Mammary epithelial cell (primary cell): ENCODE measurements around the gene KLF15.

ENCODE experiments used
- EZH2 ChIP-seq: IDR thresholded peaks from 2 replicates; pipeline ENCODE4 v1.6.1; 2012; ENCODE audit warnings: low read length, inconsistent platforms, borderline replicate concordance
- TF ChIP-seq, protein P1 (sequence below), 2 donors: IDR thresholded peaks in 1 of 2; conservative IDR thresholded peaks in 1 of 2; 2 replicates each; pipeline ENCODE4 v1.5.1; 2011 to 2012; ENCODE audit warnings: inconsistent platforms in 2 of 2, low read length in 2 of 2, mild to moderate bottlenecking in 2 of 2, control low read depth in 1 of 2, low read depth in 1 of 2; ENCODE audit not compliant: insufficient read depth in 1 of 2; ENCODE audit errors: extremely low read depth in 1 of 2

DNA sequence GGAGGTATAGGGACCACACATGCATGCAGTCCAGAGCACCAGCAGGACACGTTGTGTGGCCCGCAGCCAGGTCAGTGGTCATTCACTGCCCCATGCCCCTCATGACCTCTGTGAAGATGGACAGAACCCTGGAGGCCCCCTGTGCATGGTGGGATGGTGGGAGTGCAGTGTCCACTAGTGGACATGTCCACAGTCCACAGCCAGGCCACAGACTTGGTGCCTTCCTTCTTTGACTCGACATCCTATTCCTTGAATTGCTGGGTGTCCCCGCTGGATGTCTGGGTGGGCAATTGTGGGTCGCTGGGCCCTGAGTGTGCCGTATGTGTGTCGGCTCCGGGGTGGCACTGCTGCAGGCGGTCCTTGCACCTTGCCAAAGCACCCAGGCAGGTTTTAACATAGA is 35.7 kb downstream of the KLF15 start:
- TF ChIP-seq, protein P1, sequence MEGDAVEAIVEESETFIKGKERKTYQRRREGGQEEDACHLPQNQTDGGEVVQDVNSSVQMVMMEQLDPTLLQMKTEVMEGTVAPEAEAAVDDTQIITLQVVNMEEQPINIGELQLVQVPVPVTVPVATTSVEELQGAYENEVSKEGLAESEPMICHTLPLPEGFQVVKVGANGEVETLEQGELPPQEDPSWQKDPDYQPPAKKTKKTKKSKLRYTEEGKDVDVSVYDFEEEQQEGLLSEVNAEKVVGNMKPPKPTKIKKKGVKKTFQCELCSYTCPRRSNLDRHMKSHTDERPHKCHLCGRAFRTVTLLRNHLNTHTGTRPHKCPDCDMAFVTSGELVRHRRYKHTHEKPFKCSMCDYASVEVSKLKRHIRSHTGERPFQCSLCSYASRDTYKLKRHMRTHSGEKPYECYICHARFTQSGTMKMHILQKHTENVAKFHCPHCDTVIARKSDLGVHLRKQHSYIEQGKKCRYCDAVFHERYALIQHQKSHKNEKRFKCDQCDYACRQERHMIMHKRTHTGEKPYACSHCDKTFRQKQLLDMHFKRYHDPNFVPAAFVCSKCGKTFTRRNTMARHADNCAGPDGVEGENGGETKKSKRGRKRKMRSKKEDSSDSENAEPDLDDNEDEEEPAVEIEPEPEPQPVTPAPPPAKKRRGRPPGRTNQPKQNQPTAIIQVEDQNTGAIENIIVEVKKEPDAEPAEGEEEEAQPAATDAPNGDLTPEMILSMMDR (conservative IDR thresholded peaks at IDR 0.05 in 1 of 2, IDR thresholded peaks at IDR 0.05 in 1 of 2; ENCODE audit: extremely low read depth in 1 of 2, insufficient read depth in 1 of 2, low read depth in 1 of 2, low read length in 2 of 2) = no peak
- no peak for TF ChIP-seq EZH2
